ENCODE results near the gene PPP6R2. TPM values are rescaled to one million over a fixed set of nuclear protein-coding genes. Genes with fewer than 3 reads are reported as not detected.

Gene PPP6R2
- total and polyA plus RNA-seq, 9 of the 15 experiments (the other 6 are each of a cell fraction or from before 2014, with no cell fraction given), result 0.32 to 39.8 (median 21.4) TPM

GRCh38 chr22:50342651-50343540 lies at the start of gene PPP6R2 (continued):
- TF ChIP-seq ZNF512 (tag; IDR thresholded peaks at IDR 0.05) (no peak), E2F8 (IDR thresholded peaks at IDR 0.05; ENCODE audit: low read depth, partially characterized antibody) (no peak), TAF1 (IDR thresholded peaks at IDR 0.05; ENCODE audit: control insufficient read depth, extremely low read depth, insufficient read depth, low read length, severe bottlenecking) (peak; percentile 57), ZBTB49 (CRISPR knock-in tag; IDR thresholded peaks at IDR 0.05; ENCODE audit: borderline replicate concordance) (no peak), FOXA1 (IDR thresholded peaks at IDR 0.05; ENCODE audit: borderline replicate concordance) (no peak), ZNF785 (CRISPR knock-in tag; IDR thresholded peaks at IDR 0.05) (no peak)
- TF ChIP-seq, protein P1, sequence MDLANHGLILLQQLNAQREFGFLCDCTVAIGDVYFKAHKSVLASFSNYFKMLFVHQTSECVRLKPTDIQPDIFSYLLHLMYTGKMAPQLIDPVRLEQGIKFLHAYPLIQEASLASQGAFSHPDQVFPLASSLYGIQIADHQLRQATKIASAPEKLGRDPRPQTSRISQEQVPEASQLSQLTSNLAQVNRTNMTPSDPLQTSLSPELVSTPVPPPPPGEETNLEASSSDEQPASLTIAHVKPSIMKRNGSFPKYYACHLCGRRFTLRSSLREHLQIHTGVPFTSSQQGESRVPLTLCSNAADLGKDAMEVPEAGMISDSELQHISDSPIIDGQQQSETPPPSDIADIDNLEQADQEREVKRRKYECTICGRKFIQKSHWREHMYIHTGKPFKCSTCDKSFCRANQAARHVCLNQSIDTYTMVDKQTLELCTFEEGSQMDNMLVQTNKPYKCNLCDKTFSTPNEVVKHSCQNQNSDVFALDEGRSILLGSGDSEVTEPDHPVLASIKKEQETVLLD (IDR thresholded peaks at IDR 0.05), result 0 out of 2 replicates have a peak, but pooled peaks have one; percentile 31
